ENCODE results near the gene CXXC5.

The CXXC5 gene

DNA sequence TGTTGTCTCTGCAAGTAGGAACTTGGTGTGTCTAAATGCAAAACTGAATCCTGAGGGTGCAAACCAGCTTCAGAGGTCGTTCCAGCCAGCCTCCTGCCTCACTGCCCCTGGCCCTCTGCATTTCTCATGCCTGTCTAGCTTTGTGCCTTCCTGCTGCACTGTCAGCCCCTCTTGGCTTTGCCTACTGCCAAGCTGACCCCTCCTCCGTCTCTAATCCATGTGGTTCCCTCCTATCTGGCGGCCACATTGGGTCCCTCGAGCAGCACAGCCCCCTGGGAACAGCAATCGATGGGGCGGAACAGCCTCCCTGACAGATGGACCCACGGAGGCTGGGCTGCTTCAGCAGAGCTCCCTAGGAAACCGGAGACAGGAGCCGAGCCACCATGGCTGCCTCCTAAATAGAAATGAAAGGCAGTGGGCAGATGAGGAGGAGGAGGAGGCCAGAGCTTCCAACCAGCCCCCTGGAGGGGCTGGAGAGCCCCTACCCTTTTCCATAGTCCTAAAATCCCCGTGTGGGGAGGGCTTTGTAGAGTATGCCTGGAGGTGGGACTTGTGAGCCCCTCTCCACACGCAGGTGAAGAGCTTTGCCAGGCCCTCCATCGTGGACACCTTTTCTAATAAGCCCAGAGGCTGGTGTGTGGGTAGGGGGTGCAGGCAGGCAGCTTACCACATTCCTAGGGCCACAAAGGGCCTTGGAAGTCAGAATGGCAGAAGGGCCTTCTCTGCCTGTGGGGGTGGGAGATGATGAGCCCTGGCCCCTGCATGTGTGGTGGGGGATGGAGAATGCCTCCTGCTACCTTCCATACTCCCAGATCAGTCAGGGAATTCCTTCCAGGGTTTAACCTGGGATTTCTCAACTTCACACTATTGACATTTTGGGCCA, 9.2 kb upstream of the CXXC5 start:
- no peak for DNase-seq

DNA sequence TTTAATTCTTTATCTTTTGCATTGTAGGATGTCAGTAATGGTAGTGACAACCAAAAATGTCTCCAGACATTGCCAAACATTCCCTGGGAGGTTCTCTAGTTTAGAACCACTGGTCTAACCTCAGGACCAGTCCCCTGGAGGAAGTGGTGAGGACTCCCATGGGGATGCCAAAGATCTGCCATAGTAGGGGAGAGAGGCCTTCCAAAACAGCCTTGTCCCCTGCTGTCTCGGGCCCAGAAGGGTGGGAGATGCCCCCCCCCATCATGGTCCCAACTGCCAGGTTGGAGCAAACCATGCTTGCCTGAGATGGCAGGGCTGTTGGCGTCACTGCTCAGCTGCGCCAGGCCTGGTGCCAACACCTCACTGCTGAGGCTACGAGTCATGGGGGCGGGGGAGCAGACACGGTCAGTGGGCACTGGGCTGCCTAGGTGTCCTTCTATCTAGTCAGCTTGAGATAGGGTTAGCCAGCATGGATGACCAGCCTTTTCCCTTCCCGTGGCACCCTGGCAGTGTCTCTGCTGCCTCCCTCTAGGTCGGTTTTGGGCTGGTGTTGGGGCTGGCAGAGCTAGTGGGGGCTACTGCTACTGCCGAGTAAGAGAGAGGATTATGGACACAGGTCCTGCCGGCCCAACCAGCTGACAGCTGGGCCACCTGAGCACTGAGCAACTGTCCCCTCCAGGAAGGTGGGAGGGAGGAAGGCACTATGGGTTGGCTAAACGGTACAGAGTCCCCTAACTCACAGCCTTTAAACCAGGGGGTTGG, 8.3 kb upstream of the CXXC5 start:
- DNase-seq = no peak

DNA sequence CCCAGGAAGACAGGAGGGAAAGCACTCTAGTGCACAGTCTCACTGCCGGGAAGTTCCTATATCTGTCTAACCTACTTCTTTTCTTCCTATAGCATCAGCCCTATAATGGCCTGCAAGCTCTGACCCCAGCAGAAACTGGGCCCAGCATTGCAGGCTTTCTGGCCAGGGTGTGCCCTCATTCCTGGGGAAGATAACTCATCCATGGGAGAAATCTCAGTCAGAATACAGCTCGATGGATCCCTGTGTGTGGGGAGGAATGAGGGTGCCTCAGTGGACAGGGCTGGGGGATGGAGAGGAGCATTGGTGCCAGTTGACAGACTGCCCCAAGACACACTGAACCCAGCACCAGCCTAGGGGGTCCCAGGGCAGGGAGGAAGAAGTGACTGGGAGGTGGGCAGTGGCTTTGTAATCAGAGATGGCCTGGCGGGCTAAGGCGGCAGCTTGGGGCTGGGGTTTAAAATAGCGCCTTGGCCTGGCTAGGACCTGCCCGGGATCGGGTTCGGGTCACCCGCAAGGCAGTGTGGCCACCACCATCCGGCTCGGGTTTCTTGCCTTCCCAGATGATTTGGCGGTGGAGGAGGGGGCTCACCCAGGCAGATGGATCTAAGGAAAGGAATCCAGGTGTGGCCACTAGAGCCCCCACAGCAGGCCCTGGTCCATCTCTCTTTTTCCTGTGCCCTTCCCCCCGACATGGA, 7.6 kb upstream of the CXXC5 start:
- DNase-seq = no peak

DNA sequence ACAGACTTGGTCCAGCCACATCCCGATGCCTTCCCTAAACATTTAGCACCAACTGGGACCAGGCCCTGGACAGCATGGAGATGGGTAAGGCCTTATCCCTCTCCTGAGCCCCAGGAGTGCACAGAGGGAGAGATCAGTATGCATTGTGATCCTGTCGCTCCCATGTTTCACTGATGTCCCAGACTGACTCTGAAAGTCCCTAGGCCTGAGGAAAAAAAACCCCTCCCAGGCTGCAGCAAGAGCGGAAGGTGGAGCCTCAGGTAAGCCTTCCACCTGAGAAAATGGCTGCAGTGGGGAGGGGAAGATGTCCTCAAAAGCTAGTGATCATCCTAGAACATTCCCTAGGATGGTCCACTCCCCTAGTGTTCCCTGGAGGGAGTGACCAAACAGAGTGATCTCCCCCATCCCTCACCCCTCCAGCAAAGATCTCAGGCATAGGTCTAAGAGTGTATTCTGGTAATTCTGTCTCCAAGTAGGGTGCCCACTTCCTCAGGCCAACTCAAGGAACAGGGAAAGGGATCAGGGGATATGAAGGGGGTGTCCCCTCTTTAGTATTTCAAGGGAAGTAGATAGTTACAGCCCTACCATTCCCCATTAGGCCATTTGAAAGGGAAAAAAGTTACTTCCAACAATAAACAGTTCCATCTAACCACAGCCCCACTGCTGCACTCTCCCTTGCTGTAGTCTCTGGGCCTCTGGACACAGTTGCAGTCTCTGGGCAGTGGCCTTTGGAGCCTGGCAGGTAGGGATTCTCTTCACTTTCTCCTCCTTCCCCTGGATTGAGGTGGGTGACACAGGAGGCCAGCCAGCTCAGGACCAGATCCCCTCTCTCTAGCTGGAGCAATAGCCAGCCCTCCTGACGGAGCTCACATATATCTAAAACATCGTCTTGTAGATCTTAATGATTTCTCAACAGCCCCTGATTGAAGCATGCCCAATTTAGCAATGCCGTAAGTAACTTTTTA, 6.8 kb upstream of the CXXC5 start:
- DNase-seq = no peak

DNA sequence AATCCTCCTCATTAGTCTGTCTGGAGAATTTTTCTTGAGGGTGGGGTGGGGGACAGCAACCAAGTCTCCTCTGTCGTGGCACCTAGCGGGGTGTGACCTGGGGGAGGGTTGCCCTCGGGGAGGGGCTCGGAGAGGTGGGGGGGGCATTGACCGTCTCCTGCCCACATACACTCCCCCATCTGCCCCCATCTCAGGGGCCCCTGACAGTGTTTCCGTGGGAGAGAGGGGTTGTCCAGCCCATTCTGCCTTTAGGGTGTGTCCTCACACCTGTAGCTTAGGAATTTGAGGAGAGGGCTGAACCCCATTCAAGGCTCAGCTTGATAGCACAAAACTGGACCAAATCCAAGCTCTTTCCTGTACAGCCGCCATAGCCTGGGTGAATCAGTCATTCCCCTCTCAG, 5.9 kb upstream of the CXXC5 start:
- DNase-seq = no peak

DNA sequence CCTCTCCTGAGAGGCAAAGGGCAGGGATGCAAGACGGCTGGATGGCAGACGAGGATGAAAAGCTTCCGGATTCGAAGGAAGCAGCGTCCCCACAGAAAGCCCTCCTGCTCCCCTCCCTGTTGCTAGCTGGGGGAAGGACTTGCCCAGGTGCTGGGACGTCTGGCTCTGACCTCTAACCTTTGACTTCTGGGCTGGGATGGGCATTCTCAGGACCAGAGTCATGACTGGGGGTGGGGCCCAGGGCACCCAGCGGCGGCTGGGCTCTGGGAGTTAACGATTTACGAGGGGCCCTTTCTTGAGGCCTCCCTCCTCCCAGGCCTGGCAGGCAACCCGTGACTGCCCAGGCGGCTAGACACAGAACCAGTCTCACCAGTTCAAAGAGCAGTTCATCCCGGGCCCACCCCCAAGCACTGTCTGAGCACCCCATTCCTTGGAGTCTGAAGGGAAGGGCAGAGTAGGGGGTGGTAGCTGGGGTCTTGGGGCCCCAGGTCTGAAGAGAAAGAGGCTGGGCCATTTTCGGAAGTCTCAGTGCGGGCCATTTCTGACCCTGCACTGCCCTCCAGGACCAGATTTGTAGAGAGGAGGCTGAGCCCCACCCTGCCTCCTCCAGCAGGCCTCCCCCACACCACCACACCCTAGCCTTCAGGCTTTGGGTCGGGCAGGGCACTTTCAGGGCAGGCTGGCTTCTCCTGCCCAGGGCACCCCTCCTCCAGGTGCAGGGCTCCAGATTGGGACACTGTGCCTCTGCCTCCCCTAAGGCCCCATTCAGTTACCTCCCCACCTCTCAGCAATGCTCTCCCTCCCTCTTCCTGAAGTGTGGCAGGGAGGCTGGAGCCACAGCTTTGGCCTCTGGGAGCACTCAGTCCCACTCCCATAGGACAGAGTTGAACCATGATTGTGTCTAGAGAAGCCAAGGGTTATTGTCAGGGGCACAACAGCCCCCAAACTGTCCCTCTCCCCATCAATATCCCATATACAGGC, 5.0 kb upstream of the CXXC5 start:
- DNase-seq = no peak

DNA sequence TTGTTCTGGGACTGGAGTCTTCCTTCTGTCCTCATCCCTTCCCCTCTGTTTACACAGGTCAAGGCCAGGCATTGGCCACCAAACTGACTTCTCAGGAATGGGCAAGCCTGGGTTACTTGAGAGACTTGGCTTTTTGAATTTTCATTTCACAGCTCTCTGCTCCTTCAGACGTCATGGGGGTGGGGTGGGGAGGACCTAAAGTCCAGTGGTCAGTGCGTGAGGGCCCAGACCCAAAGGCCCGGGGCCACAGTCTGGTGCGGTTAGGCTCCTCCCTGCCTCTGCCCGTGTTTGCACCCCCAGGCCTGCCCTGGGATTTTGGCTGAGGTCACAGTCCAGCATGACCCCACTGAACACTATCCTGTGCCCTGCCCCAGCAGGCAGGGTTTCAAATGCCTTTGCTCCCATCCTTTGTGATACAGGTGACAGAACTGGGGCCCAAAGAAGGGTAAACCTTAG, 4.1 kb upstream of the CXXC5 start:
- no peak for DNase-seq

DNA sequence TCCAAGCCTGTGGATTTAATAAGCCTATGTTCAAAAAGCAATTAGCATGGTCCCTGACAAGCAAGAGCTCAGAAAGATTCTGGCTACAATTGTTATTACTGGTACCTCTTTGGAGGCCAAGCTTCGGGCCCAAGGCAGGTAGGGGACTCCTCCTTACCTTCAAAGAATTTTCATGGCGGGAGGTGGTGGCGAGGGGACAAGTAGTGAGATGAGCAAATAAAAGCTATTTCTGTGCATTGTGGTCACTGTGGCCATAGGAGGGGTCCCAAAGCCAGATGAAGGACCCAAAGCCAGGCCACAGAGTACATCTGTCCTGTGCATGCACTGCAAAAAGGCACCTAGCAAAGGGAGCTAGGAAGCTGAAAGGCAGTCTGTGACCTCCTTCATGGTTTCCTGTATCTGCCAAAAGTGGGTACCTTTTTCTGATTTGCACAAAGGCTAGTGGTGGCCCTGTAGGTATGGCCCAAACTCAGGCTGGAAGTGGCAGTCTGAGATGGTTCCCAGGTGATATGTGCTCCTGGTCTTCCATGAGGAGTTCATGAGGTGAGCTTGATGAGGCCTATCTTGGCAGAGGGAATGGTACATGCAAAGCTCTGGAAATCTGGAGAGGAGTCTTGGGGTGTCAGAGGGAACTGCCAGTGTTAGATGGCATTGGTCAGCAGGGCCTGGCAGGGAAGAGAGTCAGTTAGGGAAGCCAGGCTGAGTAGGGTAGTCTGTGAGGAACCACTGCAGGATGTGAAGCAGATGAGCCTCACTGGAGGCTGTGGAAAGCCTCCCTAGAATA, 3.3 kb upstream of the CXXC5 start:
- DNase-seq = no peak

DNA sequence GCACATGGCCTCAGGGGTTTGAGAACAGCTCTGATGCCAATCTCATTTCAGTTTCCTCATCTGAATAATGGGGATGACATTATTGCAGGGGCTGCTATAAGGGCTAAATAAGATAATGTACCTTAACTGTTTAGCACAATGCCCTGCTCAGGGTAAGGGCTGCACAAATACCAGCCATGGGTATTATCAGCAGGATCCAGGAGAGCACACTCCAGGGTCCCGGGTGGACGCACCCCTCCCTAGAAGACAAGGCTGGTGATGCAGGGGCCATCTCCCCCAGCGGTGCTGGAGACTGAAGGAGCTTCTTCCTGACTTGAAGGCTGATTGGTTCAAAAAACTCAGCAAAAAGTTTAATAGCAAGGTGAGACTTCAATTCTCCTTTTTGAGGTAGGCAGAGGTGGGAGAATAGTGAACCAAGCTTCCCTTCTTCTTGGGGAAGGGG, 2.7 kb upstream of the CXXC5 start:
- no peak for DNase-seq

DNA sequence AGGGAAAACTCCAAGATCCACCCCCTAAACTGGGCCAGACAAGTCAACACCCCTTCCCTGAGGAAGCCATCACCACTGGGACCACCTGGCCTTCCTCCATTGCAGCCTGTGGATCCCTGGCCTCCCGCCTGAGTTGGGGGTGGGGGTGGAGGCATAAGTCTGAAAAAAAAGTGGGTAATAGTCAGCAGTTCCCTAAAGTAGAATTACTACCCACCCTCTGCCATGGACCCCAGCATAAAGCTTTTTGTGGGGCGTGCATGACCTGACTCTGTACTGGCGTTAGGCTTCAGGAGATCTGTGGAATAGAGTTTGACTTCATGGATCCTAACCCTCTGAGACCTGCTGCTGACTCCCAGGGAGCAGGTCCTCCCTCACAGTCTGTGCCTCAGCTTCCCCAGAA, 2.0 kb upstream of the CXXC5 start:
- DNase-seq = no peak

DNA sequence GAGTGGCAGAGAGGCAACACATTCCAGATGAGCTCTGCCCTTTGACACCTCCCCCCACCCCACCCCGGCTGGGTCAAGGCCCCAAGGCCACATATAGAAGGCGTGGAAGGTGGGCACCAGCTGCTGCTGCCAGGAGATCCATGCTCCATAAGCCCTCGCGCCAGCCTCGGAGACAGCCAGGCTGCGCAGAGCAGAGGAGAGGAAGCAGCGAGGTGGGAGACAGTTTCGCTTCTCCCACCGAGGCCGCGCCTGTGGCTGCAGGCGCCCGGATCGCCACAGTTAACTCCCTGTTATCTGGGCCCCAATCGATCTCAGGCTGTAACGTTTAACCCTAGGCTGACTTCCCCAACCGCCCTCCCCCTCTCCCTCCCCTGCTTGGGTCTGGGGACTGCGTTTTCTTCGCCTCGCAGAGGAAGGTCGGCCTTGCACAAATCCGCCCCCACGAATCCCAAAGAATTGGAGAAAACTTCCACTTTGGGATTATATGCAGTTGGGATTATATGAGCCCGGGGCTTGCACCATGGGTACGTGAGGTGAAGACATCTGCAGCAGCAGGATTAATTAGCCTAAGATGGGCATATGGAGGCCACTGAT, 1.1 kb upstream of the CXXC5 start:
- DNase-seq = no peak

DNA sequence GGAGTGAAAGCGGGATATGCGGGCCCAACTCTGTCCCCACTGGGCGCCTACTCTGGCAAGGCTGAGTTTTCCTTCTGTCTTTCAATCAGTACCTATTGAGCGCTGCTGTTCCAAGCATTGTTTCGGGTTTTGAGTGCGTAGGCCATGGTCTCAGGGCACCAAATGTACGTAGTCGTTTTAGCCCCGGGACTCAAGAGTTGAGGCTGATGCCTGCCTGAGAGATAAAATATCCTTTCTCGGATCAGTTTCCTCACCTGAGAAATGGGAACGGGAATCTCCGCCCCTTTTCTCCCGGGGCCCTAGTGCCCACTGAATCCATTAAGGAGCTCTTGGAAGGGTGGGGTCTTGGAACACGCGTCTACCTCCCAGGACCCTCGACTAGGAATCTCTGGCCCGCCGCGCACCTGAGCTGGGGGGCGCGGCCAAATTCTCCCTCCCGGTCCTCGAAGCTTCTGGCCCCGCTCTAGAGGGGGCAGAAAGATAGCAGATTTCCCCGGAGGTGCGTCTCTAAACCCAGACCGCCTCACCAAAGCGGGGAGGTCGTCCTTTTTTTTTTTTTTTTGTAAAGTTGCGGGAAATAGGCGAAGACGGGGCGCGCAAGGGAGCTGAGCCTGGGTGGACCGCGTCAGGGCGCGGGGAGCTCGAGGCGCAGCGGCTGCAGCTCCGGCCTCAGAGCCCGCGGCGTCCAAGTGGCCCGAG, 494 bp upstream of the CXXC5 start:
- DNase-seq = no peak

DNA sequence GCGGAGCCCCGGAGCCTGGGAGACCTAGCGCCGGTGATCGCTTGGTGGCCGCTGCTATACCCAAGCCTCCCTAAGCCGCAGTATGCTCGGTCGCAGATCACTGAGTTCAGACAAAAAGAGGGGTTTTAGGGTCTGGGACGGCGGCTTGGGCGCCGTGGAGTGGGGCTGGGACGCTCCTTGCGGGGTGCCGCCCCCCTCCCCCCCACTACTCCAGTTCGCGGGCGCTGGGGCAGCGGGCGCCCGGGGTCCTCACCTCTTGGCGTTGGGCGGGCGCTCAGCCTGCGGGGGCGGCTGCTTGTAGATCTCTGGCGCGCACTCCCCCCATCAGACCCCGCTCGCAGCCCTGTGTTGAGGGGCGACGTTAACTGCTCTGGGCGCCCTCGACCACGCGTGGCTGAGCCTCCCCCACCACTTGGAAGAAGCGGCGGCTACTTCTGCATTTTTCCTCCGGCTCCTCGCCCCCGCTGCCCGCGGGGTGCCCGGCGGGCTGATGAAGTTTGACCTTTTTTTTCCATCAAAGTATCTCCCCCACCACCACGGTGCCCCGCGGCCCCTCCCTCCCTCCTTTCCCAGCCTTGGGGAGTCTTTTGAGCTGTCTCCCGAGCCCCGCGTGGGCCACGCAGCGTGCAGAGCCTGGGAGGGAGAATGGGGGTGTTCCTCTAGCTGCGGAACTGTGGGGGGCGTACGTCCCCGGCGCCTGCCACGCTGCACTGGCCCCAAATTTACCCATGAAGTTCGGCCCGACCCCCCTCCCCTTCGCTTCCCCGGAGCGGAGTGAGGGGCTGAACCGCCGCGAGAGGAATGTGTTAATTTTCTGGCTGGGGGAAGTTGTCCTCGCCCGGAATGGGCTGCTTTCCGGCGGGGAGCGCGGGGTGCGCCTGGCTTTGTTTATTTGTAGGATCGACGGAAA, 1.2 kb downstream of the CXXC5 start:
- DNase-seq = no peak

DNA sequence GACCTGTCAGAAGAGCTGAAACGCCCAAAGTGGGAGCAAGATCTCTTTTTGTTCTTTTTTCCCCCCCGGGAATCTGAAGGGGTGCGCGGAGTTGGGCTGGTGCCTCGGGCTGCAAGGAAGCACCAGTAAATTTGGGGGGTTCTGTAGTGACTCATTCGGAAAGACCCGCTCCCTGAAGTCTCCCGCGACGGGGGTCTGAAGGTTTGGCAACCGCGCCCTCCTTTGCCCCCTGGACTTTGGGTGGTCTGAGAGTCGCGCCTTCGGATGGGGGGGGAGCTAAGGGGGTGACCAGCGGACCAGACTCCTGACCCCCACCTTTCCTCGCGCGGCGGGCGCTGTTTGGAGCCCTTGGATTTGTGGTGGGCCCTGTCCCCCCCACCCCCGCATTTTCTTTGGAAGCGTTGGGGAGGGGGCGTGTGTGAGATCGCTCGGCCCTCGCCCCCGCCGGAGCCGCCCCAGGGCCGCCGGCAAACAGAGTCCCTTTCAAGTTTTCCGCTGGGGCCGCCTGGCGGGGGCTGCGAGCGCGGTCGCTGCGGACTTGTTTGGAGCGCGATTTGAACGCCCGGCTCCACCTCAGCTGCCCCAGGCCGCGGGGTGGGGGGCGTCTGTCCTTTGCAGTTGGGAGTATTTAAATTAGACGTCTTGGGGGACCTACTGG, 2.0 kb downstream of the CXXC5 start:
- no peak for DNase-seq

DNA sequence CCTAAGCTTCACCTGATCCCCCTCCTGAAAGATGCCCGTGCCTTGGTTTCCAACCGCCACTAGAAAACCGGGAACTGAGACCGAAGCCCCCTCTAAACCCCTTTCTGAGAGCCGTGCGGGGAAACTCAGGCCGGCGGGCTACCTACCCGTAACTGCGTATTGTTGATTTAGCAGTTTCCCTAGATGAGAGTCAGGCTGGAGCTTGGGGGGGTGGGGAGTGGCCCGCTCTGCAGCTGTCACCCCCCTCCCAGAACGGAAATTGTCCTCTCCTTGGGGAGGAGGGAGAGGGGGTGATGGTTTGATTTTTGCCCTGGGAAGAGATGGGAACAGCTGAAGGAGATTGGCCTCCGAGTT, 2.5 kb downstream of the CXXC5 start:
- no peak for DNase-seq

DNA sequence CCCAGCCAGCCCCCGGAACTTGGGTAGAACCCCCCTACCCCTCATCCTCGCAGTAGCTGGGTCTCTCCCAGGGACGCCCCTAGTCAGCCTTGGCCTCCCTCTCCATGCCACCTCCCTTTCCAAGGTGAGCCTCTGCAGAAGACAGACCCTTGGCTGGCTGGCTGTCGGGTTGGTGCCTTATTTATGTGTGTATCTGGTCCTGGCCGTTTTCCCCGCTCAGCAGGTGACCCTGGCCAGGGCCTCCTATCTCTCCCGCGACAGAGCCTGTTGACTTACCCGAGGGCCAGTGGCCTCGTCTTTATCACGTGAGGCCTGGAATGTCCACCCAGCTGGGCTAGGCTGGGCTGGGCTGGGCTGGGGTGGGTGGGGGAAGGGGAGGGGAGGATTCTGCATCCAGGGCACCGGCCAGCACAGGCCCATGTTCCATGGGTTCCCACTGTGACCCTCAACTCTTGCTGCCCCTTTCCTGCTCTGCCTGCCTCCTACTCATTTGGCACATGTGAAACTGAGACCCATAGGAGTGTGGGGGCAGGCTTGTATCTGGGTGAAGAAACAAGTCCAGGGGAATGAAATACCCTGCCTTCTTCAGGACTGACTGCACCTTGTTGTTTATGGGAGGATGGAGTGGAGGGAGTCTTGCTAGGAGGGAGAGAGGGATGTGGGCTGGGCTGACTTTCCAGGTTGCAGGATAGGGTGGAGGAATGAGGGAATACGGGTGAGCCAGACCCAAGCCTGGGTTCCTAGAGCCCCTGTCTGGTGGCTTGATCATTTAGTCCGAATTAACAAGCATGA, 3.1 kb downstream of the CXXC5 start:
- DNase-seq = no peak
